OCI-LY3 (cell line): ENCODE results near the gene CYFIP2.

Experiments used
- H2AFZ ChIP-seq: fragments of 200-600, 300-600 bp; shearing (Covaris generic); 2 replicates; pipeline ENCODE4 v1.6.0; 2014; ENCODE audit warnings: antibody characterized with exemption, low read depth, low read length
- H3K27ac ChIP-seq: fragments of 200-600, 300-600 bp; sonication (generic); 2 replicates; pipeline ENCODE4 v1.5.1; 2014; ENCODE audit warnings: mild to moderate bottlenecking, low read length, moderate library complexity, mixed read lengths
- H3K27me3 ChIP-seq: fragments of 200-600, 300-600 bp; sonication (generic); 2 replicates; pipeline ENCODE4 v1.6.1; 2014; ENCODE audit warnings: low read depth, low read length, mixed read lengths
- H3K36me3 ChIP-seq: fragments of 200-600, 300-600 bp; sonication (generic); replicated peaks from 2 replicates; pipeline ENCODE3; 2014; ENCODE audit warnings: low read depth, low read length, mixed read lengths
- H3K4me1 ChIP-seq: fragments of 300-600, 200-600 bp; sonication (generic); 2 replicates; pipeline ENCODE4 v1.6.1; 2014; ENCODE audit warnings: low read length, mixed read lengths
- H3K4me2 ChIP-seq: fragments of 200-600, 300-600 bp; sonication (generic); 2 replicates; pipeline ENCODE4 v1.6.1; 2014; ENCODE audit warnings: low read length, mixed read lengths
- H3K4me3 ChIP-seq: fragments of 300-600, 200-600 bp; sonication (generic); 2 replicates; pipeline ENCODE4 v1.5.1; 2014; ENCODE audit warnings: antibody characterized with exemption, mild to moderate bottlenecking, low read length, moderate library complexity
- H3K79me2 ChIP-seq: fragments of 300-600, 200-600 bp; shearing (Covaris generic); 2 replicates; pipeline ENCODE4 v1.6.1; 2014; ENCODE audit warnings: mild to moderate bottlenecking, low read length, mixed read lengths
- H3K9ac ChIP-seq: fragments of 300-600, 200-600 bp; shearing (Covaris generic); 2 replicates; pipeline ENCODE4 v1.6.0; 2014; ENCODE audit warnings: mild to moderate bottlenecking, low read length, moderate library complexity
- H3K9me3 ChIP-seq: fragments of 200-600, 300-600 bp; shearing (Covaris generic); 2 replicates; pipeline ENCODE4 v1.6.1; 2014; ENCODE audit warnings: low read length, mixed read lengths; ENCODE audit not compliant: insufficient read depth
- H4K20me1 ChIP-seq: fragments of 200-600, 300-600 bp; sonication (generic); 2 replicates; pipeline ENCODE4 v1.6.1; 2016; ENCODE audit warnings: low read length, mixed read lengths; ENCODE audit not compliant: insufficient read depth
- CTCF ChIP-seq: fragments of 200-600, 300-600 bp; sonication (generic); IDR thresholded peaks from 2 replicates; pipeline ENCODE4 v1.5.1; 2014; ENCODE audit warnings: antibody characterized with exemption, low read length, low read depth
- EZH2phosphoT487 ChIP-seq: fragments of 200-600 bp; shearing (Covaris generic); IDR thresholded peaks from 2 replicates; pipeline ENCODE4 v1.6.1; 2018; ENCODE audit warnings: antibody characterized with exemption, mixed run types, low read depth

Gene CYFIP2

GRCh38 chr5:157300564-157300963 lies 34.6 kb downstream of the CYFIP2 start:
- no peak overlapping the region for H2AFZ ChIP-seq

GRCh38 chr5:157301066-157301465 lies 35.1 kb downstream of the CYFIP2 start:
- Histone ChIP-seq H3K27ac (no peak overlapping the region), H3K9ac (no peak overlapping the region), H3K9me3 (no peaks in the 10 kb centered on the region), H3K4me1 (no peaks in the 10 kb centered on the region), H3K4me3 (no peak overlapping the region), H3K27me3 (no peaks in the 10 kb centered on the region), H3K79me2 (no peaks in the 10 kb centered on the region), H4K20me1 (no peaks in the 10 kb centered on the region), H2AFZ (no peak overlapping the region), H3K36me3 (peaks cover 3% of the 10 kb centered on the region), H3K4me2 (no peak overlapping the region)
- no peak for TF ChIP-seq EZH2phosphoT487
- no peak for TF ChIP-seq CTCF

More at GRCh38 chr5:157300564-157300963, 34.6 kb downstream of the CYFIP2 start:
- Histone ChIP-seq H3K79me2 (no peaks in the 10 kb centered on the region), H3K27ac (no peak overlapping the region), H3K9me3 (no peaks in the 10 kb centered on the region), H3K36me3 (peaks cover 8% of the 10 kb centered on the region), H4K20me1 (no peaks in the 10 kb centered on the region), H3K4me3 (no peak overlapping the region), H3K27me3 (no peaks in the 10 kb centered on the region), H3K9ac (no peak overlapping the region), H3K4me1 (no peaks in the 10 kb centered on the region), H3K4me2 (no peak overlapping the region)
- TF ChIP-seq CTCF (no peak), EZH2phosphoT487 (no peak)

DNA sequence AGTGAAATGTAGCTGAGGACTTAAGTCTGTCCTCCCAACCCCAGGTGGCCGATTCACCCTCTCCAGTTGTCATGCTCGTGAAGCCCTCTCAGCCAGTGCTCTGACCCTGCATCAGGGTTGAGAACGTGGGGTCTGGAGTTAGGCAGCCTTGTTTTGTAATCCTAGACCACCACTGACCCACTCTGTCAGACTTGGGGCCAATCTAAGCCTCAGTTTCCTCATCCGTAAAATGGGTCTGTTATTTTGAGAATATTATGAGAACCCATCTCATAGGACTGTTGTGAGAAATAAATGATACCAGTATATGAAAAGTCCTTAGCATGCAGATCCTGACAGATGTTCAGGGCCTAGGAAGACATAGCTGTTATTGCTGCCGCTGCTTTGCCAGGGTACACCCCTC lies 37.1 kb downstream of the CYFIP2 start:
- Histone ChIP-seq H3K79me2 (no peaks in the 10 kb centered on the region), H3K4me3 (no peak overlapping the region), H3K4me1 (no peaks in the 10 kb centered on the region), H3K9me3 (no peaks in the 10 kb centered on the region), H4K20me1 (no peaks in the 10 kb centered on the region), H3K27ac (no peak overlapping the region), H3K27me3 (no peaks in the 10 kb centered on the region), H3K4me2 (no peak overlapping the region), H3K36me3 (no peaks in the 10 kb centered on the region), H2AFZ (no peak overlapping the region), H3K9ac (no peak overlapping the region)
- TF ChIP-seq CTCF (no peak), EZH2phosphoT487 (no peak)

- Histone ChIP-seq H2AFZ (no peak overlapping the region), H3K4me1 (peaks cover 7% of the 10 kb centered on the region), H3K9ac (no peak overlapping the region), H3K9me3 (no peaks in the 10 kb centered on the region), H4K20me1 (no peaks in the 10 kb centered on the region), H3K79me2 (no peaks in the 10 kb centered on the region), H3K4me3 (no peak overlapping the region), H3K27me3 (no peaks in the 10 kb centered on the region), H3K4me2 (no peak overlapping the region), H3K27ac (no peak overlapping the region), H3K36me3 (peaks cover 4% of the 10 kb centered on the region)
- TF ChIP-seq EZH2phosphoT487 = no peak
- peak; percentile 14; the same call in 1 of the 2 replicates for TF ChIP-seq CTCF
Observed at GRCh38 chr5:157303667-157304327, 37.9 kb downstream of the CYFIP2 start.
